A549 (cell line): Measurements from ENCODE around the gene CLCA2. TPM values are rescaled to one million over a fixed set of nuclear protein-coding genes. Genes with fewer than 3 reads are reported as not detected.

Experiments used
- ATAC-seq, 2 experiments: fragments of 200-7000 bp in 1 of 2; fragments of >200 bp in 1 of 2; cut with Nextera tagmentation in 1 of 2; cut with Tn5 transposase in 1 of 2; 3 replicates each; pipeline versions ENCODE4 v1.8.0 to v1.9.1; 2018 to 2020; ENCODE audit warnings: mild to moderate bottlenecking in 1 of 2, moderate library complexity in 1 of 2
- CTCF ChIA-PET: fragments of 300-600 bp; sonication (Branson Sonifier 250); formaldehyde crosslinking; extraction: SDS; loops from one replicate; lab custom pipeline; 2021; ENCODE audit warnings: antibody characterized with exemption, inconsistent platforms; lab: Yijun Ruan, JAX
- POLR2A ChIA-PET: fragments of 350-600 bp; formaldehyde crosslinking; extraction: SDS; loops from one replicate; lab custom pipeline; 2021; ENCODE audit warnings: antibody characterized with exemption, inconsistent platforms; lab: Yijun Ruan, JAX
- DNase-seq, 2 experiments: peaks; one replicate each; pipeline versions ENCODE4 v3.0.0 to v3.0.0-alpha.2; 2011 to 2016; ENCODE audit warnings: low read depth in 1 of 2, low spot score in 1 of 2
- FAIRE-seq: peaks from 2 replicates; lab custom pipeline; 2011; peaks lifted over from hg19 to GRCh38; lab: Jason Lieb, UNC
- H3K27ac ChIP-seq, 2 experiments: fragments of >200 bp; sonication (Bioruptor Twin); formaldehyde crosslinking; 3 replicates each; pipeline ENCODE4 v1.5.1; 2016 to 2017
- H3K4me1 ChIP-seq: fragments of >200 bp; sonication (Bioruptor Twin); formaldehyde crosslinking; 3 replicates; pipeline ENCODE4 v1.6.1; 2016
- H3K4me2 ChIP-seq: fragments of >200 bp; sonication (Bioruptor Twin); formaldehyde crosslinking; 3 replicates; pipeline ENCODE4 v1.6.1; 2016
- H3K4me3 ChIP-seq: fragments of >200 bp; sonication (Bioruptor Twin); formaldehyde crosslinking; 3 replicates; pipeline ENCODE4 v1.5.1; 2016
- H3K9me3 ChIP-seq: fragments of >200 bp; sonication (Bioruptor Twin); formaldehyde crosslinking; 3 replicates; pipeline ENCODE4 v1.6.1; 2016
- ATOH8 ChIP-seq: fragments of 250-450 bp; sonication (Bioruptor Pico); IDR thresholded peaks from 2 replicates; pipeline ENCODE4 v1.5.0; 2020; ENCODE audit warnings: low read depth, mild to moderate bottlenecking, moderate library complexity
- BCL3 ChIP-seq: fragments of >200 bp; sonication (Bioruptor Twin); formaldehyde crosslinking; IDR thresholded peaks from 3 replicates; pipeline ENCODE4 v1.6.1; 2016
- BHLHE40 ChIP-seq: IDR thresholded peaks from 2 replicates; pipeline ENCODE4 v1.6.1; 2012; ENCODE audit warnings: low read depth, low read length, inconsistent platforms
- CHD2 ChIP-seq: fragments of 150-350 bp; IDR thresholded peaks from 2 replicates; pipeline ENCODE4 v1.6.1; 2014; ENCODE audit warnings: low read length; ENCODE audit not compliant: partially characterized antibody
- CHD4 ChIP-seq: fragments of 200-600 bp; sonication (generic); IDR thresholded peaks from 2 replicates; pipeline ENCODE4 v1.6.1; 2016; ENCODE audit warnings: antibody characterized with exemption, mild to moderate bottlenecking, borderline replicate concordance
- FOSL2 ChIP-seq, 2 experiments: fragments of 450-650 bp in 1 of 2; fragments of >200 bp in 1 of 2; sonication (Bioruptor Twin) in 1 of 2; formaldehyde crosslinking; IDR thresholded peaks; 2 replicates each; pipeline versions ENCODE4 v1.5.0 to v1.6.1; 2016 to 2020; ENCODE audit warnings: mild to moderate bottlenecking in 1 of 2, moderate library complexity in 1 of 2
- FOXS1 ChIP-seq: fragments of 250-450 bp; sonication (Bioruptor Pico); IDR thresholded peaks from 2 replicates; pipeline ENCODE4 v1.5.0; 2020; ENCODE audit warnings: mild to moderate bottlenecking, moderate library complexity
- HDAC2 ChIP-seq: fragments of 200-600 bp; sonication (generic); IDR thresholded peaks from 2 replicates; pipeline ENCODE4 v1.6.1; 2016
- HEYL ChIP-seq: fragments of 250-450 bp; sonication (Bioruptor Pico); IDR thresholded peaks from 2 replicates; pipeline ENCODE4 v1.8.0; 2021; ENCODE audit warnings: mild to moderate bottlenecking, moderate library complexity
- JUN ChIP-seq, 2 experiments: fragments of >200 bp; sonication (Bioruptor Twin); formaldehyde crosslinking; IDR thresholded peaks; 2 replicates in 1 of 2; 3 replicates in 1 of 2; pipeline ENCODE4 v1.6.1; 2016 to 2017
- MAFK ChIP-seq: fragments of 450-650 bp; IDR thresholded peaks from 2 replicates; pipeline ENCODE4 v1.6.1; 2014; ENCODE audit not compliant: partially characterized antibody
- MYC ChIP-seq: IDR thresholded peaks from 2 replicates; pipeline ENCODE4 v1.6.1; 2012; ENCODE audit warnings: mild to moderate bottlenecking, inconsistent platforms, low read length, improper control_type of control experiment, borderline replicate concordance
- NFE2L2 ChIP-seq: fragments of 150-350 bp; conservative IDR thresholded peaks from 2 replicates; pipeline ENCODE4 v1.6.1; 2014; ENCODE audit warnings: low read length
- NR3C1 ChIP-seq: fragments of >200 bp; sonication (Bioruptor Twin); formaldehyde crosslinking; IDR thresholded peaks from 3 replicates; pipeline ENCODE4 v1.6.1; 2017
- PHF8 ChIP-seq: fragments of 200-600 bp; sonication (generic); IDR thresholded peaks from 2 replicates; pipeline ENCODE4 v1.6.1; 2016; ENCODE audit warnings: low read depth, mild to moderate bottlenecking, antibody characterized with exemption, moderate library complexity, borderline replicate concordance
- RAD21 ChIP-seq, 2 experiments: fragments of >200 bp in 1 of 2; sonication (Bioruptor Twin) in 1 of 2; formaldehyde crosslinking in 1 of 2; IDR thresholded peaks in 1 of 2; conservative IDR thresholded peaks in 1 of 2; 2 replicates in 1 of 2; 3 replicates in 1 of 2; pipeline ENCODE4 v1.6.1; 2012 to 2018; ENCODE audit warnings: inconsistent platforms in 1 of 2
- REST ChIP-seq: fragments of 200-600 bp; sonication (generic); IDR thresholded peaks from 2 replicates; pipeline ENCODE4 v1.6.1; 2016; ENCODE audit warnings: antibody characterized with exemption, mild to moderate bottlenecking, moderate library complexity
- RNF2 ChIP-seq: fragments of 200-600 bp; sonication (generic); IDR thresholded peaks from 2 replicates; pipeline ENCODE4 v1.6.1; 2016; ENCODE audit warnings: low read depth, mild to moderate bottlenecking, antibody characterized with exemption, moderate library complexity, borderline replicate concordance
- SMC3 ChIP-seq: fragments of >200 bp; sonication (Bioruptor Twin); formaldehyde crosslinking; IDR thresholded peaks from 3 replicates; pipeline ENCODE4 v1.6.1; 2018; ENCODE audit warnings: inconsistent platforms
- TFCP2L1 ChIP-seq: fragments of 250-450 bp; sonication (Bioruptor Pico); IDR thresholded peaks from 2 replicates; pipeline ENCODE4 v1.5.0; 2021; ENCODE audit warnings: mild to moderate bottlenecking
- ZC3H11A ChIP-seq: fragments of 450-650 bp; IDR thresholded peaks from 2 replicates; pipeline ENCODE4 v1.6.1; 2014; ENCODE audit warnings: antibody characterized with exemption, mild to moderate bottlenecking
- ZFP36 ChIP-seq: fragments of 450-650 bp; IDR thresholded peaks from 2 replicates; pipeline ENCODE4 v1.6.1; 2014; ENCODE audit warnings: borderline replicate concordance; ENCODE audit not compliant: partially characterized antibody
- WGBS: methylation state at CpG from one replicate; pipeline ENCODE4 v1.1.6; 2017; ENCODE audit errors: missing lambda C conversion rate; 5-methylcytosine and 5-hydroxymethylcytosine counted together
- polyA plus RNA-seq, 4 experiments: library from polyadenylated mRNA; depleted of rRNA in 3 of 4; stranded (reverse); fragments of >200 nt; fragmentation: RNase III in 1 of 4; extraction: RNeasy Plus Mini Kit Qiagen cat#74134 plus additional on column Dnase treatment in 1 of 4; gene quantifications; 2 replicates in 3 of 4; 3 replicates in 1 of 4; pipeline ENCODE4 v1.2.3, GENCODE V29; 2011 to 2017
- TF ChIP-seq, protein P1 (sequence below): IDR thresholded peaks from 2 replicates; pipeline ENCODE4 v1.6.1; 2012; ENCODE audit warnings: low read depth, borderline replicate concordance

The CLCA2 gene
- polyA plus RNA-seq, 2 of the 4 experiments (the other 2 are of a cell fraction) = 0.05 TPM; not detected in 1

DNA sequence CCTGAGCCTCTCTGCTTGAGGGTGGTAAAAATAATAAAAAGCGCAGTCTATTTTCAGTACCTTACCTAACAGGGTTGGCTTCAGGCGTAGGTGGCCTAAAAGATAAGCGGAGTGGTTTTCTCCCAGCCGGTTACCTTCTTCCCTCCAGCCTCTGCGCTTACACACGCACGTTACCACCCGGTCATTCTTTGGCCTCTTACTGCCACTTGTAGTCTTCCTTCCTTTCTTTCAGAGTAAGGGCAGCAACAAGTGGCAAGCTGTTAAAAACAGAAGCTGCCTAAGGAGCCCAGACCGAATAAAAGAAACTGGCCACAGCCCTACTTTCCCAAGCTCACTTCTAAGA is 80.1 kb downstream of the CLCA2 start:
- TF ChIP-seq FOXS1 (no peak), CHD2 (no peak), RAD21 (conservative IDR thresholded peaks at IDR 0.05 in 1 of 2, IDR thresholded peaks at IDR 0.05 in 1 of 2) (no peak), SMC3 (no peak), PHF8 (no peak), NFE2L2 (no peak), ZFP36 (no peak), MAFK (no peak), NR3C1 (no peak), HEYL (CRISPR knock-in tag) (no peak), TFCP2L1 (CRISPR knock-in tag) (no peak), MYC (no peak), JUN (IDR thresholded peaks at IDR 0.05) (no peak), FOSL2 (IDR thresholded peaks at IDR 0.05) (no peak), FOSL2 (CRISPR knock-in tag; IDR thresholded peaks at IDR 0.05) (no peak), BCL3 (no peak), ZC3H11A (no peak)
- TF ChIP-seq, protein P1, sequence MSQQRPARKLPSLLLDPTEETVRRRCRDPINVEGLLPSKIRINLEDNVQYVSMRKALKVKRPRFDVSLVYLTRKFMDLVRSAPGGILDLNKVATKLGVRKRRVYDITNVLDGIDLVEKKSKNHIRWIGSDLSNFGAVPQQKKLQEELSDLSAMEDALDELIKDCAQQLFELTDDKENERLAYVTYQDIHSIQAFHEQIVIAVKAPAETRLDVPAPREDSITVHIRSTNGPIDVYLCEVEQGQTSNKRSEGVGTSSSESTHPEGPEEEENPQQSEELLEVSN = no peak
- no peaks in the 10 kb centered on the region for H3K4me1 ChIP-seq
- no peak for DNase-seq
- no peaks in the 10 kb centered on the region for H3K9me3 ChIP-seq
- POLR2A ChIA-PET = no interaction called here
- WGBS = 78% methylated on average over 9 of the region's 9 CpGs
- no peak for FAIRE-seq
- ATAC-seq = no peak
- H3K4me2 ChIP-seq = no peak overlapping the region
- CTCF ChIA-PET = interaction anchor here (1.6 to 1.7 kb wide), 2 partner anchors 31 to 124 kb away, joined by 3 to 7 read pairs; no protein-coding TSS in a partner anchor
- H3K27ac ChIP-seq = no peak overlapping the region
- H3K4me3 ChIP-seq = no peak overlapping the region

GRCh38 chr1:86504895-86505563 is 81.1 kb downstream of the CLCA2 start:
- DNase-seq = no peak

More at GRCh38 chr1:86504895-86505563, 81.1 kb downstream of the CLCA2 start:
- Histone ChIP-seq H3K9me3 (no peaks in the 10 kb centered on the region), H3K4me2 (no peak overlapping the region), H3K4me3 (no peak overlapping the region), H3K27ac (no peak overlapping the region), H3K4me1 (no peaks in the 10 kb centered on the region)
- TF ChIP-seq BHLHE40 (no peak), REST (no peak), ATOH8 (CRISPR knock-in tag) (no peak), CHD4 (no peak), NR3C1 (no peak), HDAC2 (no peak), RNF2 (no peak)
- TF ChIP-seq, protein P1 = no peak
- ATAC-seq (no peak), FAIRE-seq (no peak)
- 50% methylated on average over 9 of the region's 9 CpGs for WGBS
- ChIA-PET CTCF (interaction anchor here (0.7 to 1.7 kb wide), 3 partner anchors 32 to 125 kb away, joined by 3 to 7 read pairs (median 3); no protein-coding TSS in a partner anchor), POLR2A (no interaction called here)
